SKM-1 treated with dmso at 0.1 percent for 144 hours (cell line): ENCODE measurements around the gene DOCK4.

Source experiments
- DNase-seq: peaks from one replicate; lab custom pipeline; 2025; ENCODE audit not compliant: unreplicated experiment; lab: John Stamatoyannopoulos, UW

DOCK4 gene

GRCh38 chr7:112110651-112111050 is 95.5 kb downstream of the DOCK4 start:
- DNase-seq = no peak

GRCh38 chr7:112110175-112110574 is 96.0 kb downstream of the DOCK4 start:
- no peak for DNase-seq

DNA sequence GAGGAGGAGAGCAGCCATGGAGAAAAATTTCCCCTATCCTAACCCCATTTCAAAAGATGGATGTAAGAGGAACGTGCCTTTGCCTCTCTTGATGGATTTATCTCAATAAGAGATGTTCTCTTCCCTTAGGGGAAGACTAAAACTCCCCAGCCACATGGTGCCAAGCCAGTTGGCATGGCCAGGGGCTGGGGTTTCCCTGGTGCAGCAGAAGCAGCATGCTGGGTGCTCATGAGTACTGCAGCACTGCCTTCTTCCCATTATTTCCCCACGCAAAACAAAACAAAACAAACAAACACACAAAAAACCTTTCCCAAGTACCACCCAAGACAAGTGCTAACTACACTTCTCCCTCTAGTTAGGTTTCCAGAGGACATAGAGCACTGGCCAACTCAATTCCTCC is 97.2 kb downstream of the DOCK4 start:
- DNase-seq = no peak

GRCh38 chr7:112105584-112106530 is 100.3 kb downstream of the DOCK4 start:
- no peak for DNase-seq

- no peak for DNase-seq
Observed at GRCh38 chr7:112104120-112104519, 102.1 kb downstream of the DOCK4 start.

- DNase-seq = peak; percentile 44
Observed at GRCh38 chr7:112103246-112103645, 103.0 kb downstream of the DOCK4 start.

- DNase-seq = no peak
Observed at GRCh38 chr7:112101201-112101846, 104.9 kb downstream of the DOCK4 start.

DNA sequence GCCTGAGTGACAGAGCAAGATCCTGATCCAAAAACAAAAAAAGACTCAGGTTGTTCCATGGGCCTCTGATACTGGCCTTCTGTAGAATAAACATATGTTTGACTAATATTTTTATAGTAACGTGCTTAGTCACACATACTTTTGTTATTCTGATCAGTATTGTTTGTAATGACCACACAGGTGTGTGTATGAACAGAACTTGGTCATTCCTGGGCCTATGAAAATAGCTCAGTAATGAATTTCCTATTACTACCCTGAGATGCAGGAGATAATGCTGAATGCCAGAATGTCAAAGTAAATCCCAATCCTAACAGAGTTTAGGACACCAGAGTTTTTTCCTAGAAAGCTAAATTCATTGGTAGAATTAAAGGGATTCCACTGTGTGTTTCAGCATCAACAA is 108.7 kb downstream of the DOCK4 start:
- no peak for DNase-seq

- no peak for DNase-seq
Observed at GRCh38 chr7:112093409-112093808, 112.8 kb downstream of the DOCK4 start.

DNA sequence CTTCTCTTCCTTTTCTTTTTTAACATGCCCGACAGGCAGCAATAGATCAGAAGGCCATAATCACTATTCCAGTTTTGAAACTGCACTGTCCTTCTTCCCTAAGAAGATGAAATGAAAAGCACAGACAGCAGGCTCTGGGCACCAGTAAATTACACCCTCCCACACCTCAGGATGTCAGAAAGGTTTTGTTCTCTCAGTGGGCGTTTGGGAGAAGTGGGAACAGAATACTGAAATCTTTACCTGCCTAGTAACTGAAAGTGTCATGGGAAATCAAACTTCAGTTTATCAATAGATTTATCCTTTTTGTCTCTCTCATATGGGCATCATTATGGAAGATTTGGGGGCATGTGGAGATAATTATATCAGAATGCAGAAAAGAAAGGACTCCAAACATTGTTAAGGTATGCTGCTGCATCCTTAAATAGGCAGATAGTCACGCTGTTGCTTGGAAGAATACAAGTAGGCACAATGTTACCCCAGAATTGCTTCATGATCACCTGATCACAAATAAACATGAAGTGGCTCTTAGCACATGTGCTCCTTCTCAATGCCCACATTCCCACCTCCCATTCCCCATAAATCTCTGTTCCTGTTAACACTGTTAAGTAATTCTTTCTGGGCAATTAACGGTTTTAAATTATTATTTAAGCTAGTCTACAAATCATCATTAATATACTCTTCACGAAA is 113.3 kb downstream of the DOCK4 start:
- no peak for DNase-seq

DNA sequence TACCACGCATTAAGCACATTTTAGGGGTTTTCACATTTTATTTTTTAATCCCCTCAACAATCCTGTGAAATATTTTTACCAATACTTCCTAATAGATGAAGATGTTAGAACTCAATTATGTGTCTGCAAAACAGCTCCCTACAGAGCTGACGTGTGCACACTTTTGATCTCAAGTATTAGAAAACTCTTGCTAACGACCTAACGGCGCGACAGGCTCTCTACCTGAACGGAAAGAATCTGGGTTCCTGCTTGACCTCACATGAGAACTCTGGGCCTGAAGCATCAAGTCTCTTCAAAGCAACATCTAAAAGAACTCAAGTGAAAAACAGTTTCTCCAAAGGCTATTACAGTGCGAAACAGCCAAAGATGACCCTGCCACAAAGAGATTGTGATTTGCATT is 113.9 kb downstream of the DOCK4 start:
- no peak for DNase-seq

- no peak for DNase-seq
Observed at GRCh38 chr7:112091768-112092167, 114.4 kb downstream of the DOCK4 start.

GRCh38 chr7:112089551-112089950 is 116.6 kb downstream of the DOCK4 start:
- no peak for DNase-seq

- DNase-seq = no peak
Observed at GRCh38 chr7:112088484-112089016, 117.6 kb downstream of the DOCK4 start.

DNA sequence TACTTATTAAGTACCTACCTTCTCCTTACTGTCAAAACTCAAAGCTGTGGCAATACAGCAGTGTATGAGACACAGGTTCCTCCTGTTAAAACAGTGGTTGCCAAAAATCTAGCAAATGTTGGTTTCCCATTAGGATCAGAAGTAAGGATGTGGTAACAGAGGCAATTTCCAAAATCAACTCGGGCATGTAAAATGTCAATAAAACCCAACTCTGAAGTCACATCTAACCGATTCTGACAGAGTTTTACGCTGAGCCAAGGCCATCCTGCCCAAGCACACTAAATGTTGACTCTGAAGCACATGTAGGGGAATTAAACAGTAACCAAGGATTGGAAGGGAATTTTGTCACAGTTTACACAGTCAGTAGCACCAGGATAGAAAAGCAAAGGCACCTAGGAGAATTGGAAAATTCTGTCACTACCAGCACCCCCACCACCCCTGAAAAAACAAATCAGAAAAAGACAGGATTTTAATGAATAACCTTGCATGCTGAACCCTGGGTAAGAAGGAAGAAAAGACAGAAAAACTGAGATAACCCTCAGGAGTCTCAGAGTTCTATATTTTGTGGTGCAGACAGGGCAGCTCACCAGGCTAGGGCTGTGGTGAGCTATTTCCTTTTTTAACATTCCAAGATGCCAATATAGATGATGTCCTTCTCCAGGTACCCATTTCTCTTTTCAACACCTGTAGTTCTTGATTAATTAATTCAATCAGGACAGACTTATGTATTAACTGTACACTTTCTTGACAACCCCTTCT is 119.5 kb downstream of the DOCK4 start:
- DNase-seq = no peak

- DNase-seq = no peak
Observed at GRCh38 chr7:112084520-112084971, 121.7 kb downstream of the DOCK4 start.

GRCh38 chr7:112083776-112084355 is 122.3 kb downstream of the DOCK4 start:
- DNase-seq = no peak

GRCh38 chr7:112082306-112082705 is 123.9 kb downstream of the DOCK4 start:
- no peak for DNase-seq

DNA sequence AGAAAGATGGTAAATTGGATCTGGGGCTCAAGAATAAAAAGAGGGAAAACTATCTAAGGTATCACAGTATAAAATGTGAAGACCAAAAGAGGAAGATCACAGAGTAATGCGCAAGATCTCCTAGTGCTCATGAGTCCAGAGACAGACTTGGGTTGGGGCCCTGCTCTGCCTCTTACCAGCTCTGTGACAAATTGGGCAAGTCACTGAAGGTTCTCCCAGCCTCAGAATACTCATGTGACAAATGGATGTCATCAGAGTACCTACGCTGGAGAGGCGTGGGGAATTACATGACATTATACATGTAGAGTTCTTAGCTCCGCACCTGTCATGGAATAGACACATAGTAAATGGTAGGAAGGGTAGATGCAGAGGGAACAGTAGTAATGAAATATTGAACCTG is 124.4 kb downstream of the DOCK4 start:
- DNase-seq = peak; percentile 88

DNA sequence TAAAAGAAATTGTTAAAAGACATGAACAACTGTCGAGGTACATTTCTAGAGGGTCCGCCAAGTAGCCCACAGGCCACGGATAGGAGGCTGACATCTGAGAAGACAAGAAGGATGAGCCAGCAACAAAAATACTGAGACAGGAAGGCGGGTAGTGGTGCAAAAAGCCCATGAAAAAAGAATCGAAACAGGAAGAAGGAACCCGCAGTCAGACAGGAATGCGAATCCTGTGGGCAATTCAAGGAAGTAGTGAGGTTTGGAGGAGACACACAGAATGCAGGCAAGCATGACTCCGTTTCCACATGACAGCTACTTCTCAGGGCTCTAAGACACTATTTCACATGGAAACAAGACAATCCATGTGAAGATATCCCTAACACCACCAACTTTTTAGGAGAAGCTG is 125.2 kb downstream of the DOCK4 start:
- DNase-seq = peak; percentile 92
